ENCODE results near the gene EIF4G3.
A peak's percentile ranks its signal among the peaks of the same experiment; 100 is the strongest.
"Not testable (repeated sequence)": the region's sequence is repeated elsewhere in the genome, so short reads cannot be mapped to it uniquely, and the experiment has no call there.

The EIF4G3 gene

DNA sequence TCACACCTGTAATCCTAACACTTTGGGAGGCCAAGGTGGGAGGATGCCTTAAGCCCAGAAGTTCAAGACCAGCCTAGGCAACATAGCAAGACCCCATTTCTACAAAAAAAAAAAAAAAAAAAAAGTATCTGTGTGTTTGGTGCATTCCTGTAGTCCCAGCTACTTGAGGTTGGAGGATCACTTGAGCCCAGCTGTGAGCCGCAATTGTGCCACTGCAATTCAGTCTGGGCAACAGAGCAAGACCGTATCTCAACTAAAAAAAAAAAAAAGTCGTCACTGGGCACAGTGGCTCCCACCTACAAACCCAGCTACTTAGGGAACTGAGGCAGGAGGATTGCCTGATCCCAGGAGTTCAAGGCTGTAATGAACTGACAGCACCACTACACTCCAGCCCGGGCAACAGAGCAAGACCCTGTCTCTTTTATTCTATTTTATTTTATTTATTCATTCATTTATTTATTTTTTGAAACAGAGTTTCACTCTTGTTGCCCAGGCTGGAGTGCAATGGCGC lies 8.6 kb upstream of the EIF4G3 start:
- DNase-seq: no peak

DNA sequence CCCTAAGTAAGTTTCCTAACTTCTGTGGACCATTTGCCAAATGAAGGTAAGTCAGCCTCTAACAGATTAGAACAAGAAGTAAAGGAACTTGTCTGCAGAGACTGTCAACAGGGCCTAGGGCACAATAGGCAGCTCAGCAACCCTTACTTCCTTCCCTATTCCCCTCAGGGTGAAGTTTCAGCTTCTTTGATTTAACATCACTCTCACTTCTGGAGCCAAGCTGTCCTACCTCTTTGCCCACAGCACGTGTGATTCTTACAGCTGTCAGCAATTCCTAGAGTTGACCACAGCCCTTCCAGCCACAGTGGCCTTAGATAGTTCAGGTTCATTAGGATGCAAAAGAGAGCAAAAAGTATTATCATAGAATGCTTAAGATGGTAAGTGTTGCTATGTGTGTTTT lies 7.6 kb upstream of the EIF4G3 start:
- peak in 1 of 58 donors; percentile 33 for DNase-seq

DNA sequence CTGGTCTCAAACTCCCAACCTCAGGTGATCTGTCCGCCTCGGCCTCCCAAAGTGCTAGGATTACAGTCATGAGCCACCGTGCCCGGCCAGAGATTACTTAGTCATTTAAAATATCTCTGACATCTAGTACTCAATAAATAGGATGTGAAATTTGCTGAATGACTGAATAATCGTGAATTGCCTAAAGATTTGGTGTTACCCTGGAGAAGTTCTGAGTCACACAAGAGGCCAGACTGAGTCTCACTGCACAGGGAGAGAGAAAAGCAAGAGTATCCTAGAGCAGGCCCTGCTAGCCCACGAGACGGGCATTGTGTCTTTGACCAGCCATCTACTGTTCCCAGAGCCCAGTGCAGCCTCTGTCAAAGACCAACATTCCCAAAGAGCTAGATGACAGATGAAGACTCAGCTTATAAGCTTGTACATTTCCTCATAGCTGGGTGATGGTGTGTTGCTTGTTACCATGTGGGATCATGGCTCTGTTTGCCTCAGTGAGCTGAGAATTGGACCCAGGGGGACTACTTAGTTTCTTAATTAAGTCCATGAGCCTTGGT lies 5.6 kb upstream of the EIF4G3 start:
- DNase-seq: no peak

DNA sequence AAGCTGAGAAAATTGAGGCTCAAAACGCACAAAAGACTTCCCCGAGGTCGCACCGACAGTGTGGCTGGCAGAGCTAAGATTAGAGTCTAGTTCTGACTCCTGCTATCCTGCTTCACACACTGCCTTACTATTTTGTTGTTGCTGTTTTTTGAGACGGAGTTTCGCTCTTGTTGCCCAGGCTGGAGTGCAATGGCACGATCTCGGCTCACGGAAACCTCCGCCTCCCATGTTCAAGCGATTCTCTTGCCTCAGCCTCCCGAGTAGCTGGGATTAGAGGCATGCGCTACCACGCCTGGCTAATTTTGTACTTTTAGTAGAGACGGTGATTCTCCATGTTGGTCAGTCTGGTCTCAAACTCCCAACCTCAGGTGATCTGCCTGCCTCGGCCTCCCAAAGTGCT lies 1.6 kb upstream of the EIF4G3 start:
- DNase-seq: not testable (repeated sequence)

DNA sequence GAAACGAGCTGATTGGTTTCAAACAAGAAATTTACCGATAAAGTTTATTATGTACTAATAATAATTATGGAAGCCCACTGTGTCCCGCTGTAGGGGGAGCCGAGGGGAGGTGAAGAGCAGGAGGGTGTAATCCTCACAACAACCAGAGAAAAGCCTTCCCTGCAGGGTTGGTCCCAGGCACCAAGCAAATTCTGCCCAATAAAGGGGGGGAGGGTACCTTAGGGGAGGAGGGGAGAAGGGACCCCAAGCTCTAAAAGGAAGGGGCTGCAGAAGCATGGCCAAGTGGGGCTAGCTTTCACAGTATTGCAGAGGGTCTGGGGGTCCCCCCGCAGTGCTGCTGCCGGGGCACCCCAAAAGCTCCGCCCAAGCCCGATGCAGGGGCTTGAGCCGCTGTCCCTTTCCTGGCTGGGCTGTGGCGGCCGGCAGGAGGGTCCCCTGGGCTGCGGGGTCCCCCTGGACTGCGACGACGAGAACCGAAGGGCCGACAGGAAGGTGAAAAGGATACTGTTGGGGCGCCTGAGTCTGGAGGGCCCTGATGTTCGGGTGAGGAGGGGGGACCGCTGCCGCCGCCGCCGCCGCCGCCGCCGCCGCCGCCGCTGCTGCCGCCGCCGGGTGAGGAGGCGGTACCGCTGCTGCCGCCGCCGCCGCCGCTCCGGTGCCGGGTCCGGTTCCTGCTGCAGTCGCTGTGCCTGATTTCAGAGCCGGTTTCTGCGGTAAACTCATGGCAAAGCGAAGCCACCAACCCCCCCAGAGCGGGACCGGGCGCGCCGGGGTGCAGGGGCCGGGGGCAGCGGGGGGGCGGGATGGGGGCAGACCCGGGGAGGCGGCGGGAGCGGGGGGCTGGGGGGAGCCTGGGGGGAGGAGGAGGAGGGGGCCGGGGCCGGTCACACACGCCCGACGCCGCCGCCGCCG lies 771 bp downstream of the EIF4G3 start:
- DNase-seq: peak in 36 of 58 donors; percentile 7 to 76 (median 56)

DNA sequence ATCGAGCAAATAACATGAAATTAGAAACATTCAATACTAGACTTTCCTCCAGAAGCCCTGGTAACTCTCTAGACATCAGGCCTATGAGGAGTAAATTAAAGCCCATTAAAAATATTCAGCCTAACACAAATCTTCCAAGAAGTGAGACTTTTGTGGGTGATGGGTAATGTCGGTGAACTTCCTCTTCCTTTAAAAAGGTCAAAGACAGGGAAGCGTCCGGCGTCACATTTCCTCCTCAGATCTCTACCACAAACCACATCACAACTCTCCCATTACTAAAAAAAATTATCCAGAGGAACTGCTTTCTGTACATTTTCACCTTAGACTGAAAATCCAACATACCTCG lies 1.4 kb downstream of the EIF4G3 start:
- peak in 8 of 58 donors; percentile 14 to 71 (median 28) for DNase-seq

DNA sequence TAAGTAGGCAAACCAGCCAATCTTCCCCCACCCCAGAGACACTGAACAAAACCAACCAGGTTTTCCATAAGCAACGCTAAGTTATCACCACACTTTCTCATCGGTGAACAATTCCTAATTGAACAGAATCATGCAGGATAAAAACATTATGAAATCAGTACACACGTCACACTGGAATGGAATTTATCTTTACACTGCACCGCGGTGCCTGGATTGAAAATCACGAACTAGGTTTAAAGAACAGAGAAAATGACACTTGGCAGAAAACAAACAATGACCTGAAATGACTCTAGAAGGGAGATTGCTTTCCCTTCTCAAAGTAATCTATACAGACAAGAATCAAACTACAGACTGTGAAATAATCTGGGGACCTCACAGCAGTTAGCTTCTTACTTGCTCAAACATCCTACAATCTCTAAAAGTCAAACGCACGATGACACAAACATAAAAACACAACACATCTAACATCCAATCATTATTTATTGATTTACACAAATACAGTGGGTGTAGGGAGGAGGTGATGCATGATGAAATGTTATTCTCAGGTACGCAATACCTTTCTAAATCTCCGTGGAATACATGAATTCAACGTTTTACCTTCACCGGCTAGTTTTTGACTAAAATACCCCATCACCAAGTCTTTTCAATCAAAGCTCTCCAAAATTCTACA lies 1.9 kb downstream of the EIF4G3 start:
- no peak for DNase-seq

DNA sequence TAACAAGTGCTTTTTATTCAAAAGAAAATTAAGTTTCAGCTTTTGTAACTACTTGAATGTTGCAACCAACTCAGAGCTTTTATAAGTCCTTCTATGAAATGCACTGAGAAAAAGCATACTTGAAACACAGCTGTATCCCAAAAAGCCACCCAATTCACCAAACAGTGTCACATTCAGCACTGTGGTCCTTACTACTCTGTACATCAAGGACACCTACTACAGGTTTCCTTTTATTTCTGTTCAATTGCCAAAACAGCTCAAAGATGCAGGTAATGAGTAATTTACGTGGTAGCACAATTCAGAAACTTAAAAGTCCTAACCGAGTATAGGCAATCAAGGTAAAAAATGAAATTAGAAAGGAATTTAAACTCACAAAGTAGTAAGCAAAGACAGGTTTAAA lies 2.5 kb downstream of the EIF4G3 start:
- no peak for DNase-seq

DNA sequence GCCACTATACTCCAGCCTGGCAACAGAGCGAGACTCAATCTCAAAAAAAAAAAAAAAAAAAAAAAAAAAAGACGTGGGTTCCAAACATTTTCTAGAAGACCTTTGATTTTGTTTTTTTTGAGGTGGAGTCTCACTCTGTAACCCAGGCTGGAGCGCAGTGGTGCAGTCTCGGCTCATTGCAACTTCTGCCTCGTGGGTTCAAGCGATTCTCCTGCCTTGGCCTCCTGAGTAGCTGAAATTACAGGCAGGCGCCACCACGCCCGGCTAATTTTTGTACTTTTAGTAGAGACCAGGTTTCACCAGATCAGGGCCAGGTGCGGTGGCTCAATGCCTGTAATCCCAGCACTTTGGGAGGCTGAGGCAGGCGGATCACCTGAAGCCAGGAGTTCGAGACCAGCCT lies 3.6 kb downstream of the EIF4G3 start:
- DNase-seq: not testable (repeated sequence)

DNA sequence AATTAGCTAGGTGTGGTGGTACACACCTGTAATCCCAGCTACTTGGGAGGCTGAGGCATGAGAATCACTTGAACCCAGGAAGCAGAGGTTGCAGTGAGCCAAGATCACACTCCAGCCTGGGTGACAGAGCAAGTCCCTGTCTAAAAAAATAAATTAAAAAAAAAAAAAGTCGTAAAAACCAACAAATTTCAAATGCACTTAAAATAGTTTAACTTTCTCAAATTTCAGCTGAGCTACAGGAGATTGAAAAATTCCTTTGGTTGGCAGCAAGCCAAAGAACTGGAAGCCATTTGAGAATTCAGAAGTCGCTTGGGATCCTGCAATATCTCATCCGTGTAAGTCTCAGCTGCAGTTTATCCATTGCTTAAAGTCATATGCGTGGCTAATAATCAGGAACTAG lies 5.9 kb downstream of the EIF4G3 start:
- peak in 1 of 58 donors; percentile 10 for DNase-seq

DNA sequence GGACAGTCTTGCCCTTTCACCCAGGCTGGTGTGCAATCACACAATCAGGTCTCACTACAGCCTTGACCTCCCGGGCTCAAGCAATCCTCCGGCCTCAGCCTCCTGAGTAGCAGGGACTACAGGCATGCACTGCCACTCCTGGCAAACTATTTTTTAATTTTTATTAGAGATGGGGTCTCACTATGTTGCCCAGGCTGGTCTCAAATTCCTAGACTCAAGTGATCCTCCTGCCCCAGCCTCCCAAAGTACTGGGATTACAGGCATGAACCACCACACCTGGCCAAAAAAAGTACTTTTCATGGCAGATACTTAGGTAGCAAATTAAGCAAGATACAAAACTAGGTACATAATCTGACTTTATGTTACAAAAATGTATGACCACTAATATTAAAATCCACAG lies 8.3 kb downstream of the EIF4G3 start:
- no peak for DNase-seq

DNA sequence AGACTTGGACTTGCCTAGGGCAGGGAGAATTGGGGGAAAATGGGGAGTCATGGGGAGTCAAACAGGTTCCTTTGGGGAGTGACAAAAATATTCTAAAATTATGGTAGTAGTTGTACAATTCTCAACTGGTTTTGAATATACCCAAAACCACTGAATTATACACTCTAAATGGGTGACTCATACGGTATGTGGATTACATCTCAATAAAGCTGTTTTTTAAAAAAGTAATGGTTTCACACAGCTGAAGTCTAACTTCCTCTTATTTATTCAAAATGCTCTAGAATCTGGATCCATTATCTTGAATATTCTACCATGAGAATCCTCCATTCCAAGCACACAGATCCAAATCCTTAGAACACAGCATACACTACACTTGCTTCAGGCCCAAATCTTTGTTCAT lies 11.1 kb downstream of the EIF4G3 start:
- DNase-seq: no peak

DNA sequence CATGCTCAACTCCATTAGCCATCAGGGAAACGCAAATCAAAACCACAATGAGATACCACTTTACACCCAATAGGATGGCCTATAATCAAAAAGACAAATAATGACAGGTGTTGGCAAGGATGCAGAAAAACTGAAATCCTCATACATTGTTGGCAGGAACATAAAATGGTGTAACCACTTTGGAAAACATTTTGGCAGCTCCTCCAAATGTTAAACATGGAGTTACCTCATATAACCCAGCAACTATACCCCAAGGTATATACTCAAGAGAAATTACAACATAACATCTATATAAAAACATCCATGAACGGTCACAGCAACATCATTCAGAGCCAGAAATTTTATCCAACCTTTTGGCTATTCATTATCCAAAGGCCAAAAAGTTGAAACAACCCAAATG lies 11.6 kb downstream of the EIF4G3 start:
- no peak for DNase-seq

DNA sequence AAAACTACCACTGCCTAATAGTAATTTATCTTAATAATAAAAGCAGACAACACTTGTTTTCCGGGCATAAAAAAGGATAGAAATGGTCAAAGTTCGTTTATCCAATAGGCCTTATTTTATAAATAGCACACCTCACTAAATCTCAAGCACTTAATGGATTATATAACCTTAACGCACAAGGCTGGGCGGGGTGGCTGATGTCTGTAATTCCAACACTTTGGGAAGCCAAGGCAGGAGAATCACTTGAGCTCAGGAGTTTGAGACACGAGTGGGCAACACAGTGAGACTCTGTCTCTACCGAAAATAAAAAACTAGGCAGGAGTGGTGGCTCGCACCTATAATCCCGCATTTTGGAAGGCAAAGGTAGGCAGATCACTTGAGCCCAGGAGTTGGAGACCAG lies 12.4 kb downstream of the EIF4G3 start:
- no peak for DNase-seq

DNA sequence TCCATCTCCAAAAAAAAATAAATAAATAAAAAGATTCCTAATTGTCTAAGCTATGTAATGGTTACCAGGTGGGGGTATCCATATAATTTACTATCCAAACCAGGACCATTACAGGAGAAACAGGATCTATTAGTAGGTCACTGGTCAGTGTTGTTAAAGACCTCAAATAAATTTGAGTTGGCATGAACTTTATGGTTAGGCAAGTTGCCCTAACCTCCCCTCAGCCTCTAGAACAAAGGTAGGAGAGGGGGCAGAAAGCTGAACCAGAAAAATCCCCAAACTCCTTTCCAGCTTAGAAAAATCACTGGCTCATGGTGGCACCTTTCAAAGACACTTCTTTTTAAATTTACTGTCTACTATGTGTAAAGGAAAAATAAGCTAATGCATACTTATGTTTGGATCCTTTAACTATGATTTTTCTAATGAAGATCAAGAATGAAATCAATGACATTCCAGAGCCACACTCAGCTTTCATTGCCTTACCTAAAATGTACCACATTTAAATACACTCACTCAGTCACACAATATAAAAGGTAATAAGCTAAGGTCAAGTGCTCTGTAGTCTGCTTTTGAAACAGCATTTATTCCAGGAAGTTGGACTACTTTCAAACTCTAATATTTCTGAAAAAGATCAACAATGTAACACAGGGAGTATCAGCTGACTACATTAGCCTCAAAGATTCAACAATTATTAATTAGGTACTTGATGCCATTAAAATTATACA lies 13.8 kb downstream of the EIF4G3 start:
- DNase-seq: no peak

DNA sequence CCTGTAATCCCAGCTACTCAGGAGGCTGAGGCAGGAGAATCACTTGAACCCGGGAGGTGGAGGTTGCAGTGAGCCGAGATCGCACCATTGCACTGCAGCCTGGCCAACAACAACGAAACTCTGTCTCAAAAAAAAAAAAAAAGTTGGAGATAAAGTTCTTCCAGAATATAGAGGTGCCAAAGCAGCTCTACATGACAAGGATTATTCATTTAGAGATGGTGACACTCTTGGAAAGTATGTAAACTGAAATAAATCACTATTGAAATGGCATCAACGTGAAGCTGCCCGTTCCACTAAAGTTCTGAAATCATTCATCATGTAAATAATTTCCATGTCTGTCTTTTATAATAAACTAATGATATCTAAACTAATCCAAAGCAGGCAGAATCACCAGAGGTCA lies 14.9 kb downstream of the EIF4G3 start:
- no peak for DNase-seq

DNA sequence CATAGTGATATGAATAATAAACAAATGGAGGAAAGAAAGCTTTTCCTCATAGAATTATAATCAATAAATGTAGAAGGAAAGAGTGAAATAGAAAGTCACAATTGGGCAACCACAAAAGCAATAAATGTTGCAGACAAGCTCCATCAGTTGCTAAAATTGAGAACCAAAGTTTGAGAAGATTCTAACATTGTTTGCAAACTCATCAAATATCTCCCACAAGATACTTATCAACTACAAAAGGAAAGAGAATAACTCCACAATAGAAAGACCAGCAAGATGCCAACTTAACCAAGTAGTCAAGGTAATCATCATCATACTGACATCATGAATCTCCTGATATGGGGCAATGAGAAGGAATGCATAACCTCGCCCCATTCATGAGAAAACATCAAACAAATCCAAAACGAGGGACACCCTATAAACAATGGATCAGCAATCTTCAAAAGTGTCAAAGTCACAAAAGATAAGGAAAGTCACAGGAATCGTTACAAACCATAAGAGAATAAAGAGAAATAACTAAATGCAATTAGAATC lies 16.4 kb downstream of the EIF4G3 start:
- no peak for DNase-seq

DNA sequence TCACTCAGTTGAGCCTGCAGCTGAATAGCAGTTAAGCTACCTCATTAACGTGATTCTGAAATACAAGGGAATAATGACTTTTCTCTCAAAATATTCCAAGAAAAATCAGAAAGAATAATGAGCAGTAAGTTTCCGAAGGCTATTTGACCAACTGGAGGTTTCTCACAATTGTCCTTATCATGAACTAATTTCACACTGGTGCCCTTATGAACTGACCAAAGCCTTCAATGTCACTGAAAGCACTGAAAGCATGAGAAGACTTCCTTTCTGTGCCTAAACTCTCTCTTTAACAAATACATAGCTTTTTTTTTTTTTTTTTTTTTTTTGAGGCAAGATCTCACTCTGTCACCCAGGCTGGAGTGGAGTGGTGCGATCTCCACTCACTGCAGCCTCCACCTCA lies 18.8 kb downstream of the EIF4G3 start:
- DNase-seq: no peak

DNA sequence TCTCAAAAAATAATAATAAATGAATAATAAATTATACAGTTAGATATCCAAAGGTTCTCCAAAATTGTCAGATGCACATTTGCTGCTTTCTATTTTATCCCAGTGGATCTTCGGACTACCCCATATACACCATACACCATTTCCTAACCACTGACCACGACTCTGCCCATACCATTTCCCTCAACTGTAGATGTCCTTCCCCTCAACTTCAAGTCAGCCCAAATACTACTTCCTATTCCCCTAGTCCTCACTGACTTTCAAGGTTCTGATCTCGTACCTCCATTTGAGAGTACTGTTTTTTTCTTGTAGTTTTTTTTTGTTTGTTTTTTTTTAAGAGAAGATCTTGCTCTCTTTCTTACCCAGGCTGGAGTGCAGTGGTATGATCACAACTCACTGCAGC lies 19.6 kb downstream of the EIF4G3 start:
- DNase-seq: no peak

DNA sequence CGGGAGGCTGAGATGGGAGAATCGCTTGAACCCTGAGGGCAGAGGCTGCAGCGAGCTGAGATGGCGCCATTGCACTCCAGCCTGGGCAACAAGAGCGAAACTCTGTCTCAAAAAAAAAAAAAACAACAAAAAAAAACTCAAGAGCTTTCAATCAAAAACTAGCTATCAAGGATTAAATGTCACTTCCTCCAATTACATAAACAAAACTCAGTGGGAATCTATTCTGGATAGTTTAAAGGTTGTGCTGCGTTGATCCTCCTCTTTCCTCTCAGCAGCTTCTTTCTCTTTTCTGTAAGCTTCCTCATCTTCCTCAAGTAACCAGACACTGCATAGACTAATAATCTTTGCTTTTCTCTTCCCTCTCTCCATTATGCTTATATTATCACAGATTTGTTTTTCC lies 20.7 kb downstream of the EIF4G3 start:
- DNase-seq: no peak

DNA sequence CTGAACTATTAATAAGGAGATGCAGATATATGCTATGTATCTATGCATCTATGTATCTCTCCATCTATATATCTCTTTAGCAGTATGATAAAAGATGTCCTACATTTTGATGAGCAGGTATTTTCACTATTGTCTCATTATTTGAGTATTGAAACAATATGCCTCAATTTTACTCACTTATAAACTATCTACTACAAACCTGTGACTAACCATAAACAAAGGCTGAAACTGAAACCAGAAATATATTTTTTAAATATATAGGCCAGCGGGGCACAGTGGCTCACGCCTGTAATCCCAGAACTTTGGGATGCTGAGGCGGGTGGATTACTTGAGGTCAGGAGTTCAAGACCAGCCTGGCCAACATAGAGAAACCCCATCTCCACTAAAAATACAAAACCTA lies 22.0 kb downstream of the EIF4G3 start:
- DNase-seq: no peak

DNA sequence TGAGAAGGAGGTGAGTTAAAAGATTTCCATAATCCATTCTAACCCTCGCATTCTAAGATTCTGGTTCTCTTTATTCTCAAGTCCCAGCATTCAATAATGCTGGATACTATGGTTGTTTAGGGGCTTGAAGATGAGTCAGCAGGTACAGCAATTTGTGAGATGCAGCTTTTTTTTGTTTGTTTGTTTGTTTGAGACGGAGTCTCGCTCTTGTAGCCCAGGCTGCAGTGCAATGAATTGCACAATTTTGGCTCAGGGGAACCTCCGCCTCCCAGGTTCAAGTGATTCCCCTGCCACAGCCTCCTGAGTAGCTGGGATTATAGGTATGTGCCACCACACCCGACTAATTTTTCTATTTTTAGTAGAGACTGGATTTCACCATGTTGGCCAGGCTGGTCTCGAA lies 23.3 kb downstream of the EIF4G3 start:
- DNase-seq: no peak
